ENCODE measurements around the gene MET.

Gene MET

DNA sequence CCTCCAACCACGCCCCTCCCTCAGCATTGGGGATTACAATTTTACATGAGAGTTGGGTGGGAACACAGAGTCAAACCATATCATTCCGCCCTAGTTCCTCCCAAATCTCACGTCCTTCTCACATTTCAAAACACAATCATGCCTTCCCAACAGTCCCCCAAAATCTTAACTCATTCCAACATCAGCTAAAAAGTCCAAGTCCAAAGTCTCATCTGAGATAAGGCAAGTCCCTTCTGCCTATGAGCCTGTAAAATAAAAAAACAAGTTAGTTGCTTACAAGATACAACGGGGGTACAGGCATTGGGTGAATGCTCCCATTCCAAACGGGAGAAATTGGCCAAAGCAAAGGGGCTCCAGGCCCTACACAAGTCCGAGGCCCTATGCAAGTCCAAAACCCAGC is 112.7 kb downstream of the MET start:
- DNase-seq (ENCODE audit: low spot score): no peak

DNA sequence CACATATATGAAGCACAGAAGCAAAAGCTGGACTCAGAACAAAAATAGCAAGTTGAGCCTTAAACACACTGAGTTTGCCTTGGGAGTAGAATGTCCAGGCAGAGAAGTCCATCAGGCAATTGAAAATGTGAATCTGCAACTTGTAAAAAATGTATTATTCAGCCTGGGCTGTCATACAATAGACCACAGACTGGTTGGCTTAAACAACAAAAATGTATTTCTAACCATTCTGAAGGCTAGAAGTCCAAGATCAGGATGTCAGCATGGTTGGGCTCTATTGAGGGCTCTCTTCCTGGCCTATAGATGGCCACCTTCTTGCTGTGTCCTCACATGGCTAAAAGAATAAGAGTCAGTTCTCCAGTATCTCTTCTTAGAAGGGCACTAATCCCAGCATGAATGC is 113.8 kb downstream of the MET start:
- no peak for DNase-seq (ENCODE audit: low spot score)

DNA sequence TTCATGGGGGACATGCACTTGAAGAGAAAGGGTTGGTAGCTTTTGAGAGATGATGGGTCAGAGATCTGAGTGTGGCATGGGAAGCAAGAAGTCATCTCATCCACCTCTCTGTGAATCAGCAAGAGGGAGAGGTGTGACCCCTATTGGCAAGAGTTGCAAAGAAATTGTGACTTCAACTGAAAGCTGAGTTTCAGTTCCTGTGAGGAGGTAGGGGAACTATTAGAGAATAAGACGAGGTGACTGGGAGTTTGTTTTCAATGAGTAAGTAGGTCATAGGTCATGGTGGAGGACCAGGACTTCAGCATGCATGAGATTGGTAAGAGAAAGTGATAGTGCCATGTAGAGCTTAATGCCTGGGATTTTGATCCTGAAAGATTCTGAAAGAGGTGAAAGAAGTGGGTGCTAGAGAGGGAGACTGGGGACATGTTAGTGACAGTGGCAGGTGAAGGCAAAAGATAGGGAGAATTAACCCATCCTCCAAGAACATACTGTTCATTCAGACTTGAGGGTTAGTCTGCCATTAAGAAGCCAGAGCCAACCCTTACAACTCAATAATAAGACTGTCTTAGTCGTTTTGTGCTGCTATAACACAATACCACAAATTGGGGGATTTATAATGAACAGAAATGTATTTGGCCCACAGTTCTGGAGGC is 114.9 kb downstream of the MET start:
- peak; percentile 4 for DNase-seq (ENCODE audit: low spot score)

DNA sequence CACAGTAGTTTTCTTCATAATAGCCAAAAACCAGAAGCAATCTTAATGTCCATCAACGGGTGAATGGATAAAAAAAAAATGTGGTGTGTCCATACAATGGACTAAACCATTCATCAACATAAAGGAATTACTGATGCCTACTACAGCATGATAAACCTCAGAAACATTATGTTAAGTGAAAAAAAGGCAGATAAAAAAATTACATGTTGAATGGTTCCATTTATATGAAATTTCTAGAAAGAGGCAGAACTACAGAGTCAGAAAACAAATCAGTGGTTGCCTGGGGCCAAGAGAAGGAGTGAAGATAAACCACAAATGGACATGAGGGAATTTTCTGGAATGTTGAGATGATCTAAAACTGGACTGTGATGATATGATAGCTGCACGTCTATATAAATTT is 115.9 kb downstream of the MET start:
- DNase-seq (ENCODE audit: low spot score): no peak

DNA sequence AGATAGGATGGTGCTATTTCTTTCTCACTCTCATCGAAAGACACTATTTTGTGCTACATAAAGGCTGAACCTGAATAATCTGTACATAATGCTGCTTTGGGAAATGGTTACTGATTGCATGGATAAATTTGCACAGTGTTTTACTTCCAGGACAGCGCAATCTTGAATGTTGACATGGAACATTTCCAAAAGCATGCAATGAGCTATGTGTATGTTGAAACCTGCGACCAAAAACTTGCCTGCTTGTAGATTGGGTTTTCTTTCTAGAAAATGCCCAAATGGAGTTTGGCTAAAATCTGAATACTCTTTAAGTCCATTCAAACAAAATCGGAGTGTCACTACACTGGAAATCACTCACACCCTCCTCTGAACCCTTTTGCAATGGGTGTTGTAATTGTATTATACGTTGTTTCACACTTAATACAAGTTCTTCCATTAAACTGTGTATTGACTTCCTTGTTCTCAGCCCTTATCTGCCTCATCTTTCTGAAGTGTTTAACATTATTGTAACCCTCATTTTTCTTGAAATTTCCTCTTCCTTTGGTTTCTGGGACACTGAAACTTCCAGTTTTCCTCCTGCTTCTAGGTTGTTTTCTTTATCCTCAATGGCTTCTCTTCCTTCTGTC is 116.7 kb downstream of the MET start:
- no peak for DNase-seq (ENCODE audit: low spot score)

DNA sequence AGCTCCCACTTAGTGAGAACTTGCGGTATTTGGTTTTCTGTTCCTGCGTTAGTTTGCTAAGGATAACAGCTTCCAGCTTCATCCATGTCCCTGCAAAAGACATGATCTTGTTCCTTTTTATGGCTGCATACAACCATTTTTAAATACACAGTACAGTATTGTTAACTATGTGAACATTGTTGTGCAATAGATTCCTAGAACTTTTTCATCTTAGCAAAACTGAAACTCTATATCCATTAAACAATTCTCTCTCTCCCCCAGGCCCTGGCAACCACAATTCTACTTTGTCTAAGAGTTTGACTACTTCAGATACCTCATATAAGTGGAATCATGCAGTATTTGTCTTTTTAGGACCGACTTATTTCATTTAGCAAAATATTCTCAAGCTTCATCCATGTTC is 118.0 kb downstream of the MET start:
- DNase-seq (ENCODE audit: low spot score): no peak

DNA sequence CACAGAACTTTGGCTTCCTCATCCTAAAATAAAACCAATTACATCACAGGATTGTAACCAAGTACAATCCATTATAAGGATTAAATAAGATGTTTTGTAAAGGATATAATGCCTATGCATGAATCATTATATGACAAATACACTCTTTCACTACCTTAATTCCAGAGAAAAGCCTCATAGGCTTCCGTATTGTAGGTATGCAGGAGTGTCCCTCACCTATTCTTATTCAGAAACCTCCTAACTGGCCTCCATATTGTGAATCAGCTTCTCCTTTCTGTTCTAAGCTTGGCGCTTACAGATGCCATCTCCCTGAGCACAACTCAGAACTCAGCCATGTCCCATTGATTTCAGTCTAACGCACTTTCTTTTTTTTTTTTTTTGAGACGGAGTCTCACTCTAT is 120.8 kb downstream of the MET start:
- no peak for DNase-seq (ENCODE audit: low spot score)

DNA sequence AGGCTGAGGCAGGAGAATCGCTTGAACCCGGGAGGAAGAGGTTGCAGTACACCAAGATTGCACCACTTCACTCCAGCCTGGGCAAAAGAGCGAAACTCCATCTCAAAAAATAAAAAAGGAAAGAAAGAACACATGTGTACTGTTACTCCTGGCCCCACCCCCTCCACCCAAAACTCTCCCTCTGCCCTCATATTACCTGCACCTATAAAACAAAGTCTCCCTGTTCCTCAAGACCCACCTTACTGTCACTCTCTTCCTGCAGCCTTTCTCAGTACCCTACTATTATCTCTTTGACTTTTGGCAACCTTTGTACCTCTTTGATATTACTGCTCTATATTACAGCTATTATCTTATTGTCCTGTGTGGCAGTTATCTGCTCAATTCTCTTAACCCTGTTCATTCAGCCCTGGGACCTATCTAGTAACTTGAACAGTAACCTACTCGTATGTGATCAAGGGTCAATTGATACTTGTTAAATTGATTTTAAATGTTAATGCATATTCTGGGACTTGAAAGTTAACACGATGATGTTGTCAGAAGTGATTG is 121.9 kb downstream of the MET start:
- DNase-seq (ENCODE audit: low spot score): no peak

DNA sequence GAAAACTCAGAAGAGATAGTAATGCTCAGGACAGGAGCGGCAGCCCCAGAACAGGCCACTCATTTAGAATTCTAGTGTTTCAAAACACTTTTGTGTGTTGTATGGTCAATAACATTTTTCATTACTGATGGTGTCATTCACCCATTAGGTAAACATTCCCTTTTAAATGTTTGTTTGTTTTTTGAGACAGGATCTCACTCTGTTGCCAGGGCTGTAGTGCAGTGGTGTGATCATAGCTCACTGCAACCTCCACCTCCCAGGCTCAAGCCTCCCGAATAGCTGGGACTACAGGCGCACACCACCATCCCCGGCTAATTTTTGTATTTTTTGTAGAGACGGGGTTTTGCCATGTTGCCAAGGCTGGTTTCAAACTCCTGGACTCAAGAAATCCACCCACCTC is 124.5 kb downstream of the MET start:
- no peak for DNase-seq (ENCODE audit: low spot score)

DNA sequence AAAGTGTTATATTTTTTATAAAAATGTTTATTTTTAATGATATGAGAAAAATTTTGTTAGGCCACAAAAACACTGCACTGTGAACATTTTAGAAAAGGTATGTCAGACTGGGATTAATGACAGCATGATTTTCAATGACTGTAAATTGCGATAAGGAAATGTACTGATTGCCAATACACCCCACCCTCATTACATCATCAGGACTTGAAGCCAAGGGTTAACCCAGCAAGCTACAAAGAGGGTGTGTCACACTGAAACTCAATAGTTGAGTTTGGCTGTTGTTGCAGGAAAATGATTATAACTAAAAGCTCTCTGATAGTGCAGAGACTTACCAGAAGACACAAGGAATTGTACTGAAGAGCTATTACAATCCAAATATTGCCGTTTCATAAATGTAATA is 125.6 kb downstream of the MET start:
- no peak for DNase-seq (ENCODE audit: low spot score)

DNA sequence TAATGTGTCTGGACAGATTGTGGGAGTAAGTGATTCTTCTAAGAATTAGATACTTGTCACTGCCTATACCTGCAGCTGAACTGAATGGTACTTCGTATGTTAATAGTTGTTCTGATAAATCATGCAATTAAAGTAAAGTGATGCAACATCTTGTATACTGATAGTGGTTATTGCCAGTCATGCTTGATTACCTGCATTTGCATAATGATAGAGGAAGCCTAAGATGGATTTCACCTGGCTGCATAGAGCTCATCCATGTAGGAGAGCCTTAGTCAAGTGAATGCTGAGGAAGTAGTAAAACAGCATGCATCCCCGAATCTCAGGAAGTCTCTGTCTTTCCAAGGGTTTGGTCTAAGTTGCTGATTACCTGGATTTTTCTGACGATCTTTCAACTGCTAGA is 126.2 kb downstream of the MET start:
- no peak for DNase-seq (ENCODE audit: low spot score)

DNA sequence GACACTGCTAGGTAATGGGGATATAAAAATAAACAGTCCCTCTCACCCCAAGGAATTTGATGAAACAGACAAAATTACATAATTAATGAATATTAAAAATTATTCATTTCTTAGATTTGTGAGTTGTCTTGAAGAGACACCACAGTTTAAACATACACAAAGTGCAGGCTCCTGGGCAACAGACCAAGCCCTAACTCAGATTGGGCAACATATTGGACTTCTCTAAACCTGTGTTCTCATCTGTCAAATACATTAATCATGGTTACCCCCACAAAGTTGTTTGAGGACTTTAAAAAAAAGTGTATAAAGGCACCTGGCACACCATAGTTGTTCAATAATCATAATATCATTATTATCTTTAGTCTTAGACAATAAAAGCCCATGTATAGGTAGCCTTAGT is 127.9 kb downstream of the MET start:
- DNase-seq (ENCODE audit: low spot score): no peak

DNA sequence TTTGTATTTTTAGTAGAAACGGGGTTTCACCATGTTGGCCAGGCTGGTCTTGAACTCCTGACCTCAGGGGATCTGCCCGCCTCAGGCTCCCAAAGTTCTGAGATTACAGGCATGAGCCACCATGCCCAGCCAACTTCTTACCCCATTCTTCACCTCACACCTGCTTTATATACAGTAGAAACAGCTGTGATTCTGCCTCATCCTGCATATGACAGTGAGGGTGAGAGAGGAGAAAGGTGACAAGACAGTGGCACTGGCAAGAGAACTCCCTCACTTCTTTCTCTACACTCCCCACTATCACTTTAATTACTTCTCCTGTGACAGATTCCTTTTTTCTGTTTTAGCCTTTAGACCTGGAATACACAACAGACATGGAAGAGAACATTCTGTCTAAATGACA is 128.6 kb downstream of the MET start:
- DNase-seq (ENCODE audit: low spot score): no peak

DNA sequence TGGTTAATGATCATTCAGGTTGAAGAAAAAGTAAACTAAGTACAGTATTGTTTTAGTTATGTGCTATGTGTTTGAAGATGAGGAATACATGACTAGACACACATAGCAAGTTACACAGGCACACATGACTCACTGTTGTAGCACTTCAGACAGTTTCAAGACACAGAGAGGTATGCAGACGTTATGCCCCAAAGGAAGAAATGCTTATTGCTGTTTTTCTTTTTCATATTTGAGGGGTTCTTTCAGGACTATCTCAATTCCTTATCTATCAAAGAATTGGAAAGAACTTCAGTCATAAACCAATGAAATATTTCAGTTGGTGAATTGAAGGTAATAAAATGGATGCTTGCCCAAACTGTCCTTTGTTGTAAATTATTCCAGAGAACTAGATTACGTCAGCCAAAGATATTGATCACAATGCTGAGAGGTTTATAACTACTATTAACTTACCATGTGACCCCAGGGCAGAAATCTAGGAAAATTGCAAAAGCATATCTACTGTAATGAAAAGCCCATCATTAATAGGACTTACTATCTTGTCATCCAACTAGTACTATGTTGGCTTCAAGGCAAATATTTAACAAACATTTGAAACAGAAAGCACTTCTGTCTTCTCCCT is 129.2 kb downstream of the MET start:
- no peak for DNase-seq (ENCODE audit: low spot score)

DNA sequence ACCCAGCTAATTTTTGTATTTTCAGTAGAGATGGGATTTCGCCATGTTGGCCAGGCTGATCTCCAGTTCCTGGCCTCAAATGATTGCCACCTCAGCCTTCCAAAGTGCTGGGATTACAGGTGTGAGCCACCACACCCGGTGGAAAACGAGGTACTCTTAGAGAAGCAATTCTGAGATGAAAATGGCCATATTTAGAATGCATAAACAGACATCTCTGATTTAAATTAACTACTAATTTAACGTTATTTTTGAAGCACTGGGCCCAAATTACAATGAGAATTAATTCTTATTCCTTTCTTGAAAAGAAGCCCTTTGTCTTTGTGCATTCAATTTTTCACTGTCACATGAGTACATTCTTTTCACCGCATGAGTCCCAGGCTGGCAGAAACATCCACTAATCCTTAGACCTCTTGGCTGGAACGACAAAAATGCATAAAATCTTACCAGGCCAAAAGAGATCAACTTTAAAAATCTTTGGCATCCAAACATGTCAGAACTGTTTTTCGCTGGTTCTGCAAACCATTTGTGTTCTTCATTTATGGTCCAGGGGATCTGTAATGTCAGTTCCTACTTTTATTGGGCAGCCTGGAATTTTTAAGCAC is 130.2 kb downstream of the MET start:
- DNase-seq (ENCODE audit: low spot score): no peak

DNA sequence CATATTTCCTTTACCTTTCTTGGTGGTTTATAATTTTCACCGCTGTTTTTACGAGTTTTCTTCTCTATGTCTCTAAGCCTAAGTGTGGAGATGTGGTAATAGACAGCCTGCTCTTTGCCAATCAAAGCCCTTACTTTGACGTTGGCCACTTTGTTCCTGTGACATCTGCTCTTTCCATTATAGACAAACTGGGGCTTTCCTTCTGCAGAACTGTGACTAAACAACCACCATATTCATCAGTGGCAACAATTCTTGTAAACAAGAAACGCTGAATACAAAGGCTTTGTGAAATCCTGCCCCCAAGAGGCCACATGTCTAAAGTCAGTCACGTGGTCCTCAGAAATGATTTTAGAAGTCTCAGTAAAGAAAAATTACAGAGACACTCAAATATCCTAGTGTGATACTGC is 130.8 kb downstream of the MET start:
- peak; percentile 20 for DNase-seq (ENCODE audit: low spot score)

DNA sequence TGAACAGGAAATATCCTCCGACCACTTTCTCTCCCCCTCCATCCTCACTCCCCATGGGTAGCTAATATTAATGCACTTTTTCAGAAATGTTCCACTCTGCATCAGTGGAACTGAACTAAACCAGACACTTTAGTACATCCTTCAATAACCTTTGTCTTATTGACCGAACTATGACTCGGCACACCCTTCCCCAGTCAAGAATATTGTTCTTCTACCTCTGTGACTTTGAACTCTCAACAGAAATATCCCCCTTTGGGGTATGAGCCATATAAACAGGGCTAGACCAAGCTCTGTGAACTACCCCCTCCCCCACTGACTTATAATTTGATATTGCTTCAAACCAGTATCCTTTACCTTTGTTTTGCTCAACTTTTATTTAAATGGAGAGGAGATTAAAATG is 132.5 kb downstream of the MET start:
- DNase-seq (ENCODE audit: low spot score): no peak

DNA sequence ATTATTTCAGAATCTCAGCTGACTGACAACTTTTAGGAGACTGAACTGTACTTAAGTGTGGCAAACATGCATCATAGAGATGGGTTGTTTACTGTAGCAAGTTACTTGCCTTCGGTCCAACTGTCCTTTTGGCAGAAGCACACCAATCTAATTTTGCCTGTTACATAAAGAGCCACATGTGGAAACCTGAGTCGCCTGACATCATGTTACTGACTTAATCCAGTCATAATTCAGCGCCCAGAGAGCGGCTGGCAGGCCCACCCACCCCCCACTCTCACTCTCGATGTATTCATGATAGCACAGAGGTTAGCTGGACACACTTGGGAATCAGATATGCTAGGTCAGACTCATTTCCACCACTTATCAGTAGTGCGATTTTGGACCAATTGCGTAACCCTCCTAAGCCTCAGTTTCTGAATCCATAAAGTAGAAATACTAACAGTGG is 133.1 kb downstream of the MET start:
- DNase-seq (ENCODE audit: low spot score): no peak

DNA sequence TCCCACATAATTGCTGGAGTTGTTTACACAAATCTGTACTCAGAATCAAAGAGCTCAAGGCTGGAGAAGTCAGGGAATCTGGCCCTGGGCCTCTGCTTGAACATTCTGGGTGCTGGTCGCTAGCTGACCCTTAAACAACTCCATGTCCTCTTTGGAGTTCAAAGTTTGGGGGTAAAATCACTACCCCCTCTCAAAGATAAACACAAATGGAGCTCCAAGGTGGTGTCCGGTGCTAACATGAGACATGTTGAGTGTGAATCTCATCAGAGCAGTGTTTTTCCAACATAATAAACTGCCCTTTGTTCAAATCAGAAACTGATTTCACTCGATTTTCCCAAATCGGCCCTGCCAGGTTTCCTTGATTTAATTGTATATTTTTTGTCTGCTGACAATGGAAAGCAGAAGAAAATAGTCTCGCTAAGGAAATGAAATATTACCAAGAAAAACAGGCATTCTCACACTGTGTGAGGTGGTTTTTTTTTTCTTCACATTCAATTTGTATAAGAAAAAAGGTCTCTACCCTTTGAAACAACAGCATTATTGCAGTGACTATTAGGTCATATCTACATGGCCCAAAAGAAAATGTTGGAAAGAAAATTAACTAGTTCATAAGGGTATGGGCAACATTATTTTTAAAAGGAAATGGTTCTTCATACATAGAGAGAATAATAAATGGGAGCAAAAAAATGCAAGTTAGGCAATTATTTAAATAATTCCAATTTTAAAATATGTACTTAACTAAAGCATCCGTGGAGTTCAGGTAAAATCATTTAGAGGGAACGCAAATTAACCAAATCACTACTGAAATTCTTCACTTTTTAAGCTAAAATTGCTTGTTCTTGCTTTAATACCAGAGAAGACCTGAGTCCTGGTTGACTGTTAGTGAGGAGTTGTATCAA is 134.3 kb downstream of the MET start:
- DNase-seq (ENCODE audit: low spot score): no peak

DNA sequence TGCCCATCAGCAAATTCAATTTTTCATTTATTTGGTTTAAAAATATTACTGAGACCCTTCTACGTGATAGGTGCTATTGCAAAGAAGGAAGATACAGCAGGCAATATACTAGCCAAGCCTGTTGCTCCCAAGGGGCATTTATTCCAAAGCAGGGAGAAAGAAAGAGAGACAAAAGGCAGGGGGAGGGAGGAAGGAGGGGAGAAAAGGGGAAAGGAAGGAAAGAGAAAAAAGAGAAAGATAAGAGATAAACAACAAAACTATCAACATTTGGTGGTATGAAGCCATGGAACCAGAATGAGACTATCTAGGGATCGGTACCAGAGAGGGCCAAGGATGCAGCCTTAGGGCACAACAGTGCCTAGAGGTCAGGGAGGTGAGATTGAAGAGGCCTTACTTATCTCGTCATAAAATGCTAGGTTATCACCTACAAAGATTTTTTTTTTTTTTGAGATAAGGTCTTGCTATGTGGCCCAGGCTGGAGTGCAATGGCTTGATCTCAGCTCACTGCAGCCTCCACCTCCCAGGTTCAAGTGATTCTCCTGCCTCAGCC is 135.1 kb downstream of the MET start:
- no peak for DNase-seq (ENCODE audit: low spot score)

DNA sequence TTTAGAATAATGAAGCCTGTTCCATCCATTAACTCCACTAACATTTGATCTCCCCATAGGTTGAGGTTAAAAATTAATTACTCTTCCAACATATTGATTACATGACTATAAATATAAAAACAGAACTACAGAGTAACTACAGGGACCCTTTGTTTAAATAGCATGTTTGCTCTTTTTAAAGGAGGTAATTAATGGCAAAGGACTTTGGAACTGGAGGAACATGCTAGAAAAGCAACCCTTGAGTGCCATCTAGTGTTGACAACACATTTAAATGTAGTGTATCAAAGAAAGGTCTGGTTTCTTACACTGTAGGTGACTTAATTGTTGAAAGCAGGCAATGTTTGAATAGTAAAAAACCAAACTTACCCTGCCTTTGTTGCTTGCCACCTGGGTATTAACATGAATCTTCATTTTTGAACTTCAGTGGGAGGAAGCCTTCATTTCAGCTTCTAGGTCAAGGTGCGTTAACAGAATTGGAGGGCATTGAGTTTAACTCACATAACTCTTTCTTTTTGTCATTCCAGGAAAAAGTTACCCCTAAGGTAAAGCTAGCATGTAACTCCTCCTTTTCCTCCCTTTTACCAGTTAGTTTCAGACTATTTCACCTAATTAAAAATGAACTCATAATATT is 137.8 kb downstream of the MET start:
- peak; percentile 50 for DNase-seq (ENCODE audit: low spot score)

Data from CD4-positive, alpha-beta T cell treated with Interleukin-2 at 100 ng/mL for 4 hours (primary cell).